ENCODE data around the gene GPR61.

GPR61 gene

DNA sequence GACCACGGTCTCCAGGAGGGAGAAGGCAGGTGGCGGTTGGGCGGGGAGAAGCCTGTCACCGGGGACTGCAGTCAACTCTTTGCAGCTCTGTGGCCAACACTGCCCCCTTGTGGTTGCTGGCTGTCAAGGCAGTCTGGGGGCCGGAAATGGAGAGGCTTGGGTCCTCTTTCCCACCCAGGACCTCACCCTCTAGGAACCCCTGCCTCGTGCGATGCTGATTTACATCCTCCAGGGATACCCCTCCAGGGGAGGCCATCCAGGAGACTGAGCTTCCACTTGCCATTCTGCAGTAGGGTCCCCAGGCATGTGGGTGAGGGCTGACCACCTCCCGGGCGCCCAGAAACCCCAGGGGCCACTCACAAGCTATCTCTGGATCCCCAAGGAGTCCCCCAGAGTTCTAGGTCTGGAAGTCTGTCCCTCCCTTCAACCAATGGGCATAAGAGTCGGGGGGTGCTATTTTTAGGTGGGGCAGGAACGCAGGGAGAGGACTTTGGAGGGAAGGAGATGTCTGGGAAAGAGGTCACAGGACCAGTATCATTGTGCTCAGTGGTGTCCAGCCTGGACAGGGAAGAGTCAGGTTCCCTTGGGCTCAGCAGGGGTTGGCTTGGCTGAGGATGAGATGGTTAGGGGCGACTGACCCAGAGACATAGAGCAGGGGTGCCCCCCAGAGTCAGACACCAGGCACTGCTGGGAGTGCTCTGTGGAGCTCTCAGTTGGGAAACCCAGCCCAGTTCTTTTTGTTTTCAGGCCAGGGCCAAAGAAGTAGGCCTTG, 7.1 kb upstream of the GPR61 start:
- H3K4me3 ChIP-seq (ENCODE audit: low read depth, low read length), result no peak overlapping the region

DNA sequence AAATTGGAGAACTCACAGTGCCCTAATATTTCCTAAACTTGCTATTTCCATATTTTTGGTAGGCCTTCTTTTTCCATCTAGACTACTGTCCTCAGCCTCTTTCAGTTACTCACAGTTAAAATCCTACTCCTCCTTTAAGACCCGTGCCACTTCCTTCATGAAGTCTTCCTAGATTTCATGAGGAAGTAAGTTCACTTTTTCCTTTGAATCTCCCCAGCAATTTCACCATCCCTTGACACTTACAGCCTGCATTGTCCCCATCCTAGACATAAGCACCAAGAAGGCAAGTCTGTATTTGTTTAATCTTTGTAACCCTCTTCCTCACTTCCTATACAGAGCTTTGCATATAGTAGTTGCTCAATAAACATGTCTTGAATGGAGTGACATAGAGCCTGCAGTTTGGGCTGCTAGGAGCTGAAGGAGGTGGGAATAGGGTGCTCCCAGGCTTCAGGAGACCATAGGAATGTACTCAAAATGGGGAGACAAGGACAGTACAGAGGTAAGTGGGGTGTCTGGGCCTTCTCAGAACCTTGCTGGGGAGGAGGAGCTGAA, 5.3 kb upstream of the GPR61 start:
- no peak overlapping the region for H3K4me3 ChIP-seq (ENCODE audit: low read depth, low read length)

DNA sequence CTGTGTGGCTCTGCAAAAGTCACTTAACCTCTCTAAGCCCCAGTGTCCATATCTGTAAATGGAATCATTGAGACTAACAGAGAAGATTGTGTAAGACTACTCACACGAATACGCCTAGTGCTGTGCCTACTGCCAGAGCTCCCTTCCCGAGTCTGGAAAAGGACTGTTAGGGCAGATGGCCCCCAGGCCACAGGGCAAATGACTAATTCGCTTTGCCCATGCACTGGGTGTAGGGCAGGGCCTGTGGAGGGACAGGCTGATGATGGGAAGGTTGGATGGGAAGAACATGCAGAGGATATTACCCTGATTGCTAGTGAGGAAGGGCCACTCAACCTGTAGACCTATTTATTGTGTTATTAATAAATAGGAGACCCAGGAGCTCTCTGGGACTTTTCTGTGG, 4.2 kb upstream of the GPR61 start:
- H3K4me3 ChIP-seq (ENCODE audit: low read depth, low read length), result no peak overlapping the region

DNA sequence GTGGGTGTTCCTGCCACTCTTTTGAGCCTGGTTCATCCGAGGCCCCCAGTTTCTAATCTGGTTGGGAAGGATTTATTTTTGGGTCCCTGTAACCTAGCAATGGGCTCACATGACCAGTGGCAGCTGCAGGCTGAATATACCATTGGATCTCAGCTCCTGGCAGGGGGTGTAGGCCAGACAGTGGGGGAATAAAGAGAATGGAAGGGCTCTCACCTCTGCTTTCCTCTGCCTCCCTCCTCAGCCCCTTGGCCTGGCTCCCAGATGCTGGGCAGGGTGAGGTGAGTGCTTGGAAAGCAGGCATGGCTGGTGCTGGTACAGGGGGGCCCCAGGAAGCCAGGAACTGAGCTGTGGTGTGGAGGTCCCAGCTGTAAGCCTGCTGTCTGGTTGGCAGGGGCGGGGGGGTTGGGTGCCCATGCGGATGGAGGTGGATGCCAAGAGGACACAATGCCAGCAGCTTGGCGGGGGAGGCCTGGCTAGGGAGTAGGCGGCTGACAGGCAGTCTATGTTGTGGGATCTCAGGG, 3.6 kb upstream of the GPR61 start:
- no peak overlapping the region for H3K4me3 ChIP-seq (ENCODE audit: low read depth, low read length)

DNA sequence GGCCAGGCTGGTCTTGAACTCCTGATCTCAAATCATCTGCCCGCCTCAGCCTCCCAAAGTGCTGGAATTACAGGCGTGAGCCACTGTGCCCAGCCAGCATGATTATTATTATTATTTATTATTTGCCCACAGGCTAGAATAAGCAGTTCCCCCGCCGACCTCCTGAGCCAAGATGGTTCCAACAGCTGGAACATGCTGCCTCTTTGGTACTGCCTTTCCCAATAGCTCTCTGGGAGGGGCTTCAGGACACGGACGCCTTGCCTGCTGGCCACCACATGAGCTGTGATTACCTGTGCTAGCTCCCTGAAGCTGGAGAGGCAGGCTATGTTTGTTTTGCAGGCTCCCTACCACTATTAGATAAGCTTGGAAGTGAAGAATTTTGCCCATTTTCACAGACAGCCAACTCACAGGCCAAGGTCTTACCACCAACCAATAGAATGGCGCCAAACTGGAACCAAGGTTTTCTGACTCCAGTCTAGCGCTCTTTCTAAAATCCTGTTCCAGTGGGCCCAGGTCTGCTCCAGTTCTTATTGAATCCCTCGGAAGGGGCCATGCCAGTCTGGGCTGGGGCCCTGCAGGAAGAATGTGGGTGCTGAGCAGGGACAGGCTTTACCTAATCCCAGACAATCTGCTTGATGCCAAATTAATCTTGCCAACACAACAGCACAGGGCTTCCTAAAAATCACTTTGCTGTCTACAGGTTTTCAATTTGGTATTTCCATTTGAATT, 2.1 kb upstream of the GPR61 start:
- H3K4me3 ChIP-seq (ENCODE audit: low read depth, low read length), result no peak overlapping the region

DNA sequence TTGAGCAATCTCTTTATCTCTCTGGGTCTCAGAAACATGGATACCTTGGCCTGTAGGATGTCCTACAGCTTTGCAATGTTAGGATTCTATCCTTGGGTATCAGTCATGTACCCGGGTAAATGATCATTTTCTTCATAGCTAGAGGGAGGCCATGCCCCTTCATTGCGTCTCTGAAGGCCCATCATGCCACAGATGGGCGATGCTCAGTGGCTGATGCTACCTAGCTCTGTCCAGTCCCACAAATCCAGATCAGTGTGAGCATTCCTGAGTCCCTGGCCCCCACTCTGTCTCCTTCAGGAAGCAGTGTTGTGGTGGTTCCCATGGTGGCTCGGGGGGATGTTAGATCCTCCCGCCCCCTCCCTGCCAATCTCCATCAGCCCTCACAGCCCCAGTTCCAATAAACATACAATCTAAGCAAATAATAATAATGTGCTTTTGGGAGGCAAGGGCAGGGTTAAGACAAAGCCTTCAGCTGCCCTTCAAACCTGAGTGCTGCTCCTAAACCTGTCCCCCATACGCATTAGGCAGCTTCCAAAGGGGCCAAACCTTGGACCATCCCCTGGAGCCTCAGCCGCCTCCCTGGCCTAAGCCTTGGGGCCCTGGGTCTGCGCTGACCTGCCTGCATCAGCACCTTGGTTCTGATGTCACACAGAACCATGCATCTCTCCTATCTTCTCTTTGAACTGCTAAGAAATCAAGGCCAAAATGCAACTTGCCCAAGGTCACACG, 681 bp upstream of the GPR61 start:
- no peak overlapping the region for H3K4me3 ChIP-seq (ENCODE audit: low read depth, low read length)

DNA sequence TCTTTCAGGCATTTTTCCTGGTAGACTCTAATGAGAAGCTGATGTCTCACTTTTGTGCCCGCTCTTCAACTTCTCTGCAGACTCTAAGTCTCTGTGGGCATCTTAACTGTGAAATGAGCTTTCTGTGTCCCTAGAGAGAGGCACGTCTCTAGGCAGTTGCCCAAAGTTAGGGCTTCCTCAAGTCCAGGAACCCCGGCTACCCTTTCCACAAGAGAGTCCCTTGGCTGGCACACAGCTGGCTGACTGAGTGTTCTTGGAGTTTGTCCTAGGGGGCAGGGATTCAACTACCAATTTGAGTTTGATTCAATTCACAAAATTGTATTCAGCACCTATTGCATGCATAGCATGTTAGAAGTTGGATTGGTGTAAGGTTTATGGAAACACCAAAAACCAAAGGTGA, 1.4 kb downstream of the GPR61 start:
- no peak overlapping the region for H3K4me3 ChIP-seq (ENCODE audit: low read depth, low read length)

DNA sequence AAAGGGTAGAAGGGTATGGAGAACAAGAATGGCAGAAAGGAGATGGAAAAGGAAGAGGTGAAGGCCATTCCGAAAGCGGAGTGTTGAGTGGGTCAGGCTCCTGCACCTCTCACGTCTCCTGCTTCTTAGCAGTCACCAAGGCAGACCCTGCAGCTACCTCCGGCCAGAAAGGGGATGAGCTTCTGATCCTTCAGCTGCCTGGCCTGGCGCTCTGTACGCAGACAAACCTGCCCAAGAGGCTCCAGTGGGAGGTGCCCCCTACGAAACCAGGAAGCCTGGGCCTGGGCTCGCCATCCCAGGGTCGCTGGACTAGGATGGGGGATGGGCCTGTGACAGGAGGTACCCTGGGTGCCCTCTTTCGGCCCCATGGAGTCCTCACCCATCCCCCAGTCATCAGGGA, 3.0 kb downstream of the GPR61 start:
- H3K4me3 ChIP-seq (ENCODE audit: low read depth, low read length), result no peak overlapping the region

DNA sequence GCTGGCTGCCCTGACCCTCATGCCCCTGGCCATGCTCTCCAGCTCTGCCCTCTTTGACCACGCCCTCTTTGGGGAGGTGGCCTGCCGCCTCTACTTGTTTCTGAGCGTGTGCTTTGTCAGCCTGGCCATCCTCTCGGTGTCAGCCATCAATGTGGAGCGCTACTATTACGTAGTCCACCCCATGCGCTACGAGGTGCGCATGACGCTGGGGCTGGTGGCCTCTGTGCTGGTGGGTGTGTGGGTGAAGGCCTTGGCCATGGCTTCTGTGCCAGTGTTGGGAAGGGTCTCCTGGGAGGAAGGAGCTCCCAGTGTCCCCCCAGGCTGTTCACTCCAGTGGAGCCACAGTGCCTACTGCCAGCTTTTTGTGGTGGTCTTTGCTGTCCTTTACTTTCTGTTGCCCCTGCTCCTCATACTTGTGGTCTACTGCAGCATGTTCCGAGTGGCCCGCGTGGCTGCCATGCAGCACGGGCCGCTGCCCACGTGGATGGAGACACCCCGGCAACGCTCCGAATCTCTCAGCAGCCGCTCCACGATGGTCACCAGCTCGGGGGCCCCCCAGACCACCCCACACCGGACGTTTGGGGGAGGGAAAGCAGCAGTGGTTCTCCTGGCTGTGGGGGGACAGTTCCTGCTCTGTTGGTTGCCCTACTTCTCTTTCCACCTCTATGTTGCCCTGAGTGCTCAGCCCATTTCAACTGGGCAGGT, 3.8 kb downstream of the GPR61 start:
- H3K4me3 ChIP-seq (ENCODE audit: low read depth, low read length), result no peak overlapping the region

DNA sequence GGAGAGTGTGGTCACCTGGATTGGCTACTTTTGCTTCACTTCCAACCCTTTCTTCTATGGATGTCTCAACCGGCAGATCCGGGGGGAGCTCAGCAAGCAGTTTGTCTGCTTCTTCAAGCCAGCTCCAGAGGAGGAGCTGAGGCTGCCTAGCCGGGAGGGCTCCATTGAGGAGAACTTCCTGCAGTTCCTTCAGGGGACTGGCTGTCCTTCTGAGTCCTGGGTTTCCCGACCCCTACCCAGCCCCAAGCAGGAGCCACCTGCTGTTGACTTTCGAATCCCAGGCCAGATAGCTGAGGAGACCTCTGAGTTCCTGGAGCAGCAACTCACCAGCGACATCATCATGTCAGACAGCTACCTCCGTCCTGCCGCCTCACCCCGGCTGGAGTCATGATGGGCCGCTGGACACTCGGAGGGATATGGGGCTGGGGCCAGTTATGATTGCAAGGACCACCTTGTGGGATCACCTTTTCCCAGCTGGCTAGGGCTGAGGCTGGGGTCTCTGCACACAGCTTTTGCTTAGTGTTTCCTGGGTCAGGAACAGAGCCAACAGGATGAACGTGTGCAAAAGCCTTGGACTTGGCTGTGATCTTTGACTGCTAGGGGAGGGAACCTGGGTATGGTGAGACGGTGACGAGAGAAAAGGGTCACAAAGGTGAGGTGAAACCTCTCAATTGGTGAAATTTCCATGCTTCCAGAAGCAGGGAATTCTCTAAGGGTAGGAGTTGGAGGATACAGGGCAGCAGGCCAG, 4.5 kb downstream of the GPR61 start:
- no peak overlapping the region for H3K4me3 ChIP-seq (ENCODE audit: low read depth, low read length)

DNA sequence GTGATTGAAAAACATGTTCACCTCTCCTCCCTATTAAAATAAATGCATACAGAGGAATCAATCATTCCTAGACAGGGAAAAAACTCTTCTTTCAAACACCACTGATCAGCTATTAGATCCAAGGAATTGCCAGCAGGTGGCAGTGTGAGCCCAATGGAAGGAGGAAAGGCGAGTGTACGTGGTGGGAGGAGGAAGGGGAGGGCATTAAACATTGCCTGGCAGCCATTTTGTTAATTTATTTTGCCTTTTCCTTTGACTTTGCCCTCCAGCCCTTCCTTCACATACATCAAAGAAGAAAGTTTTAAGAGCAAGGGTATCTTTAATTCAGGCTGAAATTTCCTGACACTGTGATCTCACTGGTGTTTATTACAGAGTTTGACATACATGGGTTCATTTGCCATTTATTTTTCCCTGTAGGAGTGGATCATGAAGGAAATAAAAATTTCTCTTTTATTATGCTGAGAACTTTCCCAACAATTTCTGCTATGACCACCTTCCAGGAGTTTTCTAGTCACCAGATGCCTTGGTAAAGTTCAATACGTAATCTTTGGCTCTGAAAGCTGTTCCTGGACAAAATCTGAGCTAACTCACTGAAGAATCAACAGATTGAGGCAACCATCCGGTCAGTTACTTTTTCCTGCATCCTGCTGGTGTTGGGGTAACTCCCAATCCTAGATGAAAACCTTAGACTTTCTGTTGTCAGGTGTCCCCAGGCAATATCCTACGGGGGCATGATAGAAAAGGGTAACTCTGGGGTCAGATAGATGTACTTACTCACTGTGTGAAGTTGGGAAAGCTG, 6.8 kb downstream of the GPR61 start:
- no peak overlapping the region for H3K4me3 ChIP-seq (ENCODE audit: low read depth, low read length)

DNA sequence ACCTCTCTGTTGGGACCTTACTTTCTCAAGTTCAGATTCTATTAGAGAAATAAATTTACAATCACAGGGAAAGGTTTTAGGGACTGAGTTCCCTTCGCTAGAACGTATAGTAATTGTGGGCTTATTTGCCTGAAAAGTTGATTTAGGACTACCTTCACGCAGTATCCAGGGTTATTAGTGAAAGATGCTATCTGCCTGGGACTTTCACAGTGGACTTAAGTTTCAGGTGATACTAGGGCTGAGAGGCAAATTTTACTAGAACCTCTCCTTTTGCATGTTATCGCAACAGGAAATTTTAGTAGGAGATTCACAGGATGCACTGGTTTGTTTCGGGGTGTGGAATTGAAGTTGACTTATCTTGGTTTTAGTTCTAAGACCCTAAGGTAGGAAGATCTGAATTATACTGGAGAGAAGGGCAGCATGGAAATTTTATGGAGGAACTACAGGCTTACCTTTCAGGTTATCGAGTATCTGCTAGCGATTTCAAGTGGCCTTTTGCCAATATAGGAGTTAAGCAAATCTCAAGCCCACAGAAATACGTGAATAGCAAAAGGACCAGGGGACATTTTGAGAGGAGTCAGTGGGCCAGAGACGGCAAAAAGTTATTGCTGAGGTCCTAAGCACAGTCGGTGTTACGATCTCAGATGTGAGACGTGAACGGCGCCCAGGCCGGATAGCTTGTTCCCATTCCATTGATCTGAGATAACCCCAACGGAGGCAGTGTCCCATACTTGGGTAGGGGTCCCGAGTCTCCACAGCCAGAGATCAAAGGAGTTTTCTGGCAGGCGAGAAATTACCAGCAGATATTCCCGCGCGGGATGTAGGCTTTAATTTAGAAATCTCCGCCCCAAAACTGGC, 8.0 kb downstream of the GPR61 start:
- peak overlapping the region; percentile 94 for H3K4me3 ChIP-seq (ENCODE audit: low read depth, low read length)

DNA sequence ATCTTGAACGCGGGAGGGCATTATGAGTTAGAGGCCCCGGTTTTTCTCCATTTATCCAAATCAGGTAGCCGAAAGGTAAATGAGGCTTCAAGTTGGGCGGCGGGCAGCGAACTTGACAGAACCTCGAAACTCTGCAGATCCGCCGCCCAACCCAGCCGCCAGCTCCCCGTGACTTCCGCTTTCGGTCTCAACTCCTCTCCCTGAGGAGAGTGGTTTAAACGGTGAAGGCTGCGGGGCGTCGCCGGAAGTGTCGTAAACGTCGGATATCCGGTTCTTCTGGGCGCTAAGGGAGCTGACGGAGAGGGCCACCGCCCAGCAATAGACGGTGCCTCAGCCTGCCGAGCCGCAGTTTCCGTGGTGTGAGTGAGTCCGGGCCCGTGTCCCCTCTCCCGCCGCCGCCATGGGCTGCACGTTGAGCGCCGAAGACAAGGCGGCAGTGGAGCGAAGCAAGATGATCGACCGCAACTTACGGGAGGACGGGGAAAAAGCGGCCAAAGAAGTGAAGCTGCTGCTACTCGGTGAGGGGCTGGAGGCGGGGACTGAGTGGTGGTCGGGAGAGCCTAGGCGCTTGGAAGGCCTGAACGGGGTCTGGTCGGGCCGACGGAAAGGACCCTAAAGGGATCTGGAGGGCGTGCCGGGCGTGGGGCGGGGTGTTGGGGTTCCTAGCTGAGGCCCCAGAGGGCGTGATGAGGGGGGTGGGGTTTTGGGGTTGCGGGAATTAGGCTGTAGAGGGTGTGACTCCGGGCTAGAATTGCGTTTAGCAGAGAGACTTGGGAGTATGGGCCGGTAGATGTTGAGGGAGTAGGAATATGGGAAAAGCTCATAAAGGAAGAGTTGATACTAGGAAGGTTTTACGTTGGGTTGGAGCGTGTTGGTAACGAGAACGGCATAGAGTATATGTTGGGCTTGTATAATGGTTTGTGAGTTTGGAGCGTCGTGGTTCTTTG, 8.9 kb downstream of the GPR61 start, which contains the start of gene GNAI3:
GNAI3 (plus strand) TSS at position 295 of the 947 bp plus-strand sequence; CDS start at position 401, 106 bp downstream.
- H3K4me3 ChIP-seq (ENCODE audit: low read depth, low read length), result peak within 1 kb of the TSS; percentile 94

DNA sequence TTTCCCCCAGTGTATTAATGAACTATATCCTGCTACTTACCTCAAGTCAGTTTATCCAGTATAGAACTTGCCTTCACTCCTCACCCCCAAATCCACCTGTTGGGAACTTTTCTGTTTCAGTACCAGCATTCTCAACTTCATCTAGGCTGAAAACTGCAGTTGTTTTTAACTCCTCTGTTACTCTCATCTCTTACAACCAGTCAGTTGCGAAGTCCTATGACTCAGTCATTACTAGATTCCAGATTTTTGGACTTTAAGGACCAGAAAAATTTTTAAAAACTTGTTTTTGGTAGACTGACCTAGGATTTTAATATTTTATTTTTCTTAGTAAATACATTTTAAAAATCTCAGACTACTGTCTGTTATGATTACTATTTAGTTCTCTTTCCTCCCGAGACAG, 16.9 kb downstream of the GPR61 start:
- H3K4me3 ChIP-seq (ENCODE audit: low read depth, low read length), result no peak overlapping the region

DNA sequence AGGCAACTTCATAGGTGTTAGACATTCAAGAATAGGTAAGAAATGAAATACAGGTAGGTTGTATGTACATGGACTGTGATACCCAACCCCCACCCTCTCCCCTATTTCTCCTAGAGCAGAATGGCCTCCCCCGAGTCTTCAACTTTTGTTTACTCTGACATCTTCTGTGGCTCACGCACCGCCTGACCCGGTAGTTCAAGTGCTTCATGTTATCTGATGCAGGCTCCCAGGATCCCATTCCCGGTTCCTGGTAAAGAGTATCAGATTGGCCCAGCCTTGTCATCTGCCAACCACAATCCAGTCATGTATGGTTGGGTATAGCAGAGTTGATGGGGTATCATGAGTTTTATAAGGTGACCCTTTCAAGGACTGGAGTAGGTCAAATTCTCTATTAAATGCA, 17.8 kb downstream of the GPR61 start:
- no peak overlapping the region for H3K4me3 ChIP-seq (ENCODE audit: low read depth, low read length)

DNA sequence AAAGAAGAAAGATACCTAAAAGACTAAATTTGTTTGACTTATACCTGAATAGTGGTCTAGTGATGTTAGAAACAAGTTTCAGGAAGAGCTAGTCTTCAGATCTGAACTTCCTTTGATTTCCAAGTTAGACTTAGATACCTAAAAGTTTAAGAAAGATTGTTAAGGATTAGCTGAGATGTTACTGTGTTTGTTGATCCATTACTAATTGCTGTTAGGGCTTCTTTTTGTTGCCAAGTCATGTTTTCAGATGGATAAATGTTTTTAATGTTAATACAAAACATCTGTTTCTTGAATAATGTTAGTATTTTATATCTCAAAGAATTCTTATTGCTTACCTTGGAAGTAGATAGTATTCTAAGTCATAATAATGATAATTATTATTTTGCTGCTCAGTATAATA, 20.3 kb downstream of the GPR61 start:
- H3K4me3 ChIP-seq (ENCODE audit: low read depth, low read length), result no peak overlapping the region
